SK-N-SH (cell line): ENCODE data around the gene NPFFR1. TPM values are rescaled to one million over a fixed set of nuclear protein-coding genes. Genes with fewer than 3 reads are reported as not detected.

Experiments
- CTCF ChIA-PET: fragments of 300-600, 350-600 bp; formaldehyde crosslinking; extraction: SDS; loops from one replicate; lab custom pipeline; 2021; lab: Yijun Ruan, JAX
- POLR2A ChIA-PET: fragments of 350-600 bp; sonication (Branson Sonifier 250); formaldehyde crosslinking; extraction: SDS; loops from one replicate; lab custom pipeline; 2020; ENCODE audit warnings: antibody characterized with exemption, inconsistent platforms; lab: Yijun Ruan, JAX
- DNase-seq: peaks from one replicate; pipeline ENCODE4 v3.0.0; 2012
- H2AFZ ChIP-seq: fragments of 200-600 bp; sonication (generic); 2 replicates; pipeline ENCODE4 v1.8.1; 2016; ENCODE audit warnings: antibody characterized with exemption, mild to moderate bottlenecking, low read depth
- H3F3A ChIP-seq: fragments of 200-600 bp; sonication (generic); replicated peaks from 2 replicates; pipeline ENCODE3; 2016; ENCODE audit warnings: antibody characterized with exemption, mild to moderate bottlenecking; ENCODE audit not compliant: insufficient read depth
- H3K27ac ChIP-seq, 2 experiments: fragments of 200-500 bp in 1 of 2; fragments of 200-600 bp in 1 of 2; sonication (Bioruptor generic) in 1 of 2; sonication (generic), shearing (Covaris generic) in 1 of 2; 2 replicates each; pipeline versions ENCODE4 v1.5.1 to v1.6.1; 2014 to 2016; ENCODE audit warnings: low read depth in 2 of 2, inconsistent platforms in 1 of 2, low read length in 1 of 2, mild to moderate bottlenecking in 1 of 2, mixed read lengths in 1 of 2
- H3K27me3 ChIP-seq: fragments of 200-600 bp; sonication (generic), shearing (Covaris generic); 2 replicates; pipeline ENCODE4 v1.6.1; 2016; ENCODE audit warnings: mixed run types; ENCODE audit not compliant: insufficient read depth
- H3K36me3 ChIP-seq, 2 experiments: fragments of 200-500 bp in 1 of 2; fragments of 200-600 bp in 1 of 2; sonication (Bioruptor generic) in 1 of 2; sonication (generic) in 1 of 2; replicated peaks in 1 of 2; 2 replicates each; pipeline versions ENCODE3 to v1.5.1; 2014 to 2016; ENCODE audit warnings: low read length in 1 of 2, mild to moderate bottlenecking in 1 of 2; ENCODE audit not compliant: insufficient read depth in 2 of 2, control insufficient read depth in 1 of 2
- H3K4me1 ChIP-seq, 2 experiments: fragments of 200-500 bp in 1 of 2; fragments of 200-600 bp in 1 of 2; sonication (Bioruptor generic) in 1 of 2; sonication (generic), shearing (Covaris generic) in 1 of 2; 2 replicates each; pipeline versions ENCODE4 v1.5.1 to v1.6.1; 2014 to 2016; ENCODE audit warnings: low read depth in 1 of 2, low read length in 1 of 2, mixed run types in 1 of 2; ENCODE audit not compliant: insufficient read depth in 2 of 2, control insufficient read depth in 1 of 2
- H3K4me2 ChIP-seq: fragments of 200-600 bp; sonication (generic), shearing (Covaris generic); 2 replicates; pipeline ENCODE4 v1.6.1; 2017; ENCODE audit warnings: mixed run types
- H3K4me3 ChIP-seq, 2 experiments: fragments of 200-500 bp in 1 of 2; fragments of 200-600 bp in 1 of 2; sonication (Bioruptor generic) in 1 of 2; sonication (generic), shearing (Covaris generic) in 1 of 2; 2 replicates each; pipeline versions ENCODE4 v1.5.1 to v1.8.1; 2014 to 2016; ENCODE audit warnings: low read depth in 2 of 2, inconsistent platforms in 1 of 2, low read length in 1 of 2, mild to moderate bottlenecking in 1 of 2, mixed read lengths in 1 of 2, moderate library complexity in 1 of 2
- H3K79me2 ChIP-seq: fragments of 200-600 bp; sonication (generic); 2 replicates; pipeline ENCODE4 v1.8.1; 2017; ENCODE audit warnings: mild to moderate bottlenecking; ENCODE audit not compliant: insufficient read depth
- H3K9ac ChIP-seq: fragments of 200-600 bp; sonication (generic); 2 replicates; pipeline ENCODE4 v1.6.1; 2017; ENCODE audit warnings: mixed run types
- H3K9me2 ChIP-seq: fragments of 200-600 bp; sonication (generic); 2 replicates; pipeline ENCODE4 v1.6.1; 2017; ENCODE audit warnings: mixed run types
- H3K9me3 ChIP-seq: fragments of 200-600 bp; sonication (generic); 2 replicates; pipeline ENCODE4 v1.6.1; 2017; ENCODE audit warnings: mixed run types, mild to moderate bottlenecking, moderate library complexity
- H4K20me1 ChIP-seq: fragments of 200-600 bp; sonication (generic); 2 replicates; pipeline ENCODE4 v1.6.1; 2017; ENCODE audit warnings: mild to moderate bottlenecking, mixed run types; ENCODE audit not compliant: insufficient read depth
- CHD2 ChIP-seq: fragments of 150-350 bp; IDR thresholded peaks from 2 replicates; pipeline ENCODE4 v1.6.1; 2018; ENCODE audit warnings: low read length; ENCODE audit not compliant: partially characterized antibody
- ELF1 ChIP-seq: IDR thresholded peaks from 2 replicates; pipeline ENCODE4 v1.4.0; 2012
- FOXM1 ChIP-seq: IDR thresholded peaks from 2 replicates; pipeline ENCODE4 v1.4.0; 2012; ENCODE audit warnings: low read depth, mild to moderate bottlenecking
- GABPA ChIP-seq: IDR thresholded peaks from 2 replicates; pipeline ENCODE4 v1.4.0; 2012; ENCODE audit warnings: low read depth, mild to moderate bottlenecking
- MXI1 ChIP-seq: IDR thresholded peaks from 2 replicates; pipeline ENCODE4 v1.6.1; 2012; ENCODE audit warnings: mild to moderate bottlenecking, low read depth, low read length, improper control_type of control experiment
- POLR2AphosphoS5 ChIP-seq: IDR thresholded peaks from 2 replicates; pipeline ENCODE4 v1.6.1; 2012; ENCODE audit warnings: low read depth, low read length
- RXRA ChIP-seq: IDR thresholded peaks from 2 replicates; pipeline ENCODE4 v1.4.0; 2012; ENCODE audit warnings: low read depth, mild to moderate bottlenecking, borderline replicate concordance
- TAF1 ChIP-seq: IDR thresholded peaks from 2 replicates; pipeline ENCODE4 v1.6.1; 2012; ENCODE audit warnings: low read depth, mild to moderate bottlenecking, low read length, moderate library complexity, borderline replicate concordance
- TEAD4 ChIP-seq: IDR thresholded peaks from 2 replicates; pipeline ENCODE4 v1.4.0; 2012; ENCODE audit warnings: mild to moderate bottlenecking, borderline replicate concordance; ENCODE audit not compliant: insufficient read depth
- YY1 ChIP-seq: IDR thresholded peaks from 2 replicates; pipeline ENCODE4 v1.4.0; 2012; ENCODE audit warnings: low read depth, mild to moderate bottlenecking
- whole genome bisulfite sequencing: methylation state at CpG from one replicate; pipeline ENCODE4 v1.1.6; 2017; ENCODE audit warnings: low lambda C conversion rate; 5-methylcytosine and 5-hydroxymethylcytosine counted together
- polyA plus RNA-seq, 3 experiments: library from polyadenylated mRNA; depleted of rRNA; stranded (reverse); fragments of >200 nt; gene quantifications; 2 replicates each; pipeline ENCODE4 v1.2.3, GENCODE V29; 2012
- TF ChIP-seq, protein P1 (sequence below): IDR thresholded peaks from 2 replicates; pipeline ENCODE4 v1.6.1; 2012; ENCODE audit warnings: mild to moderate bottlenecking, low read depth, low read length, moderate library complexity
- TF ChIP-seq, protein P2 (sequence below): fragments of 200-600 bp; sonication (generic); IDR thresholded peaks from 2 replicates; pipeline ENCODE4 v1.6.1; 2017; ENCODE audit warnings: antibody characterized with exemption, mild to moderate bottlenecking, moderate library complexity
- TF ChIP-seq, protein P3 (sequence below): fragments of 150-350 bp; IDR thresholded peaks from 2 replicates; pipeline ENCODE4 v1.6.1; 2016; ENCODE audit warnings: mild to moderate bottlenecking, low read depth, low read length

The NPFFR1 gene
- polyA plus RNA-seq, 1 of the 3 experiments (the other 2 are of a cell fraction) = not detected

DNA sequence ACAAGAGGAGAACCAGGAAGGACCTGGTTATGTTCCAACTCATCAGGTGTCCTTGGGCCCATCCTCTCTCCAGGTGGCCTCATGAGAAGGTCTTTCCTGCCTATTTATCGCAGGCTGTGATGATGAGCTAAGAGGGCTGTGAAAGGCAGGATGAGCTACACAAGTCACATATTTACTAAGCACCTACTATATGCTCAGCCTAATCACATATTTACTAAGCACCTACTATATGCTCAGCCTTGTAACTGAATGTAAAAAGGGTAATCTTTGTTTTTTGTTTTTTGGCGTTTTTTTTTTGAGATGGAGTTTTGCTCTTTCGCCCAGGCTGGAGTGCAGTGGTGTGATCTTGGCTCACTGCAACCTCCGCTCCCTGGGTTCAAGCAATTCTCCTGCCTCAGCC is 44.2 kb upstream of the NPFFR1 start:
- peaks cover 21% of the 10 kb centered on the region for H3F3A ChIP-seq
- H3K79me2 ChIP-seq = no peaks in the 10 kb centered on the region
- peaks cover 29 to 42% of the 10 kb centered on the region in 2 experiments; a peak in 3 of 4 replicates for H3K4me1 ChIP-seq
- no peak overlapping the region for H3K27ac ChIP-seq
- no peak for DNase-seq
- no peak overlapping the region for H2AFZ ChIP-seq
- TF ChIP-seq TEAD4 (no peak), RXRA (no peak), ELF1 (no peak)
- TF ChIP-seq, protein P1, sequence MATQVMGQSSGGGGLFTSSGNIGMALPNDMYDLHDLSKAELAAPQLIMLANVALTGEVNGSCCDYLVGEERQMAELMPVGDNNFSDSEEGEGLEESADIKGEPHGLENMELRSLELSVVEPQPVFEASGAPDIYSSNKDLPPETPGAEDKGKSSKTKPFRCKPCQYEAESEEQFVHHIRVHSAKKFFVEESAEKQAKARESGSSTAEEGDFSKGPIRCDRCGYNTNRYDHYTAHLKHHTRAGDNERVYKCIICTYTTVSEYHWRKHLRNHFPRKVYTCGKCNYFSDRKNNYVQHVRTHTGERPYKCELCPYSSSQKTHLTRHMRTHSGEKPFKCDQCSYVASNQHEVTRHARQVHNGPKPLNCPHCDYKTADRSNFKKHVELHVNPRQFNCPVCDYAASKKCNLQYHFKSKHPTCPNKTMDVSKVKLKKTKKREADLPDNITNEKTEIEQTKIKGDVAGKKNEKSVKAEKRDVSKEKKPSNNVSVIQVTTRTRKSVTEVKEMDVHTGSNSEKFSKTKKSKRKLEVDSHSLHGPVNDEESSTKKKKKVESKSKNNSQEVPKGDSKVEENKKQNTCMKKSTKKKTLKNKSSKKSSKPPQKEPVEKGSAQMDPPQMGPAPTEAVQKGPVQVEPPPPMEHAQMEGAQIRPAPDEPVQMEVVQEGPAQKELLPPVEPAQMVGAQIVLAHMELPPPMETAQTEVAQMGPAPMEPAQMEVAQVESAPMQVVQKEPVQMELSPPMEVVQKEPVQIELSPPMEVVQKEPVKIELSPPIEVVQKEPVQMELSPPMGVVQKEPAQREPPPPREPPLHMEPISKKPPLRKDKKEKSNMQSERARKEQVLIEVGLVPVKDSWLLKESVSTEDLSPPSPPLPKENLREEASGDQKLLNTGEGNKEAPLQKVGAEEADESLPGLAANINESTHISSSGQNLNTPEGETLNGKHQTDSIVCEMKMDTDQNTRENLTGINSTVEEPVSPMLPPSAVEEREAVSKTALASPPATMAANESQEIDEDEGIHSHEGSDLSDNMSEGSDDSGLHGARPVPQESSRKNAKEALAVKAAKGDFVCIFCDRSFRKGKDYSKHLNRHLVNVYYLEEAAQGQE = no peak
- H3K4me2 ChIP-seq = no peak overlapping the region
- ChIA-PET CTCF (no interaction called here), POLR2A (no interaction called here)
- H3K9ac ChIP-seq = no peak overlapping the region
- H3K27me3 ChIP-seq = no peaks in the 10 kb centered on the region
- H3K9me2 ChIP-seq = no peaks in the 10 kb centered on the region
- no peak overlapping the region for H3K4me3 ChIP-seq
- 97% methylated on average over 4 of the region's 4 CpGs for WGBS
- H4K20me1 ChIP-seq = no peaks in the 10 kb centered on the region
- H3K9me3 ChIP-seq = no peaks in the 10 kb centered on the region
- no peaks in the 10 kb centered on the region for H3K36me3 ChIP-seq

DNA sequence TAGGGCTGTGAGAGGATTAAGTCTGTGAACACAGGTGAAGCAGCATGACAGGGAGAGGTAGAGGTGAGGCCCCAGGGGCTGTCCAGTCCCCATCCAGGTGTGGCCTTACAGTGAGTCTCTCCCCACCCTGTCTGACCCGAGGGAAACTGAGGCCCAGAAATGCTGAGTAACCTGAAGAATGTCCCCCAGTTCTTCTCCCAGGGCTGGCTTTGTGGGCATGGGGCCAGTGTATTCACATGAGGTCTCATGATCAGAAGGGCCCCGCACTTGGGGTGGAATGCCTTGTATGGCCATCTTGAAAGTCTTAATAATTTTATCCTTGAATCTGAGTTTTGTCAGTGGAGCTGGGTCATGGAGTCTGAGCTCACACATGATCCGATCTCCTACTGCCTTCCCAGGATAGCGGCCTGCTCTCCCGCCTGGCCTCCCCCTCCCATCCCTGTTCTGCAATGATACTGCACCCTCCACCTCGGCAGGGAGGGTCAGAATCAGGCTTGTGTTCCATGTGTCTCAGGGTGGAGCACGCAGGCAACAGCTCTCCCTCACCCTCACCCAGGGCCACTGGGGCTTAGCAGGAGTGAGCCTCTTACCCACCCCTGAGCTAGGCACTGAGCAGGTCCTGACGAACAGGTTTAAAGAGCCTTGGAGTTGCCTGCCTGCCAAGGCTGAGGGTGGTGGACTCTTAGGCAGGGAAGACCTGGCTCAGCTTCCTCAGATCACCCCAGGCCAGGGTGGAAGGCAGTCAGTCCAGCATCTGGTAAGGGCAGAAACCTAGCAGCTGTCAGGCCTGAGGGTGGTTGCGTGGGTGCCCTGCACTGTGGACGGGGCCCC is 41.4 kb upstream of the NPFFR1 start:
- peaks cover 22 to 27% of the 10 kb centered on the region in 2 experiments; a peak in 2 of 4 replicates for H3K4me1 ChIP-seq
- WGBS = 93% methylated on average over 10 of the region's 10 CpGs
- ChIA-PET CTCF (interaction anchor here (0.6 to 2.1 kb wide), 3 partner anchors 39 to 52 kb away, joined by 3 to 10 read pairs (median 4); no protein-coding TSS in a partner anchor), POLR2A (no interaction called here)
- H3K9me2 ChIP-seq = no peaks in the 10 kb centered on the region
- H3K27me3 ChIP-seq = no peaks in the 10 kb centered on the region
- H3F3A ChIP-seq = peaks cover 14% of the 10 kb centered on the region
- H4K20me1 ChIP-seq = no peaks in the 10 kb centered on the region
- no peak overlapping the region for H3K4me2 ChIP-seq
- DNase-seq = peak; percentile 47
- TF ChIP-seq, protein P2, sequence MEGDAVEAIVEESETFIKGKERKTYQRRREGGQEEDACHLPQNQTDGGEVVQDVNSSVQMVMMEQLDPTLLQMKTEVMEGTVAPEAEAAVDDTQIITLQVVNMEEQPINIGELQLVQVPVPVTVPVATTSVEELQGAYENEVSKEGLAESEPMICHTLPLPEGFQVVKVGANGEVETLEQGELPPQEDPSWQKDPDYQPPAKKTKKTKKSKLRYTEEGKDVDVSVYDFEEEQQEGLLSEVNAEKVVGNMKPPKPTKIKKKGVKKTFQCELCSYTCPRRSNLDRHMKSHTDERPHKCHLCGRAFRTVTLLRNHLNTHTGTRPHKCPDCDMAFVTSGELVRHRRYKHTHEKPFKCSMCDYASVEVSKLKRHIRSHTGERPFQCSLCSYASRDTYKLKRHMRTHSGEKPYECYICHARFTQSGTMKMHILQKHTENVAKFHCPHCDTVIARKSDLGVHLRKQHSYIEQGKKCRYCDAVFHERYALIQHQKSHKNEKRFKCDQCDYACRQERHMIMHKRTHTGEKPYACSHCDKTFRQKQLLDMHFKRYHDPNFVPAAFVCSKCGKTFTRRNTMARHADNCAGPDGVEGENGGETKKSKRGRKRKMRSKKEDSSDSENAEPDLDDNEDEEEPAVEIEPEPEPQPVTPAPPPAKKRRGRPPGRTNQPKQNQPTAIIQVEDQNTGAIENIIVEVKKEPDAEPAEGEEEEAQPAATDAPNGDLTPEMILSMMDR = no peak
- TF ChIP-seq MXI1 (no peak), TAF1 (no peak), FOXM1 (no peak), CHD2 (no peak), TEAD4 (no peak), POLR2AphosphoS5 (no peak), GABPA (no peak), YY1 (no peak)
- TF ChIP-seq, protein P3, sequence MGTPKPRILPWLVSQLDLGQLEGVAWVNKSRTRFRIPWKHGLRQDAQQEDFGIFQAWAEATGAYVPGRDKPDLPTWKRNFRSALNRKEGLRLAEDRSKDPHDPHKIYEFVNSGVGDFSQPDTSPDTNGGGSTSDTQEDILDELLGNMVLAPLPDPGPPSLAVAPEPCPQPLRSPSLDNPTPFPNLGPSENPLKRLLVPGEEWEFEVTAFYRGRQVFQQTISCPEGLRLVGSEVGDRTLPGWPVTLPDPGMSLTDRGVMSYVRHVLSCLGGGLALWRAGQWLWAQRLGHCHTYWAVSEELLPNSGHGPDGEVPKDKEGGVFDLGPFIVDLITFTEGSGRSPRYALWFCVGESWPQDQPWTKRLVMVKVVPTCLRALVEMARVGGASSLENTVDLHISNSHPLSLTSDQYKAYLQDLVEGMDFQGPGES = no peak
- no peak overlapping the region for H2AFZ ChIP-seq
- H3K79me2 ChIP-seq = no peaks in the 10 kb centered on the region
- no peaks in the 10 kb centered on the region for H3K9me3 ChIP-seq
- H3K36me3 ChIP-seq = no peaks in the 10 kb centered on the region
- no peak overlapping the region for H3K4me3 ChIP-seq
- H3K27ac ChIP-seq = peak overlapping the region in 1 of 2 experiments; percentile 16; a peak in 1 of 4 replicates
- H3K9ac ChIP-seq = no peak overlapping the region
